ENCODE measurements around the gene NEK6.

NEK6 gene

DNA sequence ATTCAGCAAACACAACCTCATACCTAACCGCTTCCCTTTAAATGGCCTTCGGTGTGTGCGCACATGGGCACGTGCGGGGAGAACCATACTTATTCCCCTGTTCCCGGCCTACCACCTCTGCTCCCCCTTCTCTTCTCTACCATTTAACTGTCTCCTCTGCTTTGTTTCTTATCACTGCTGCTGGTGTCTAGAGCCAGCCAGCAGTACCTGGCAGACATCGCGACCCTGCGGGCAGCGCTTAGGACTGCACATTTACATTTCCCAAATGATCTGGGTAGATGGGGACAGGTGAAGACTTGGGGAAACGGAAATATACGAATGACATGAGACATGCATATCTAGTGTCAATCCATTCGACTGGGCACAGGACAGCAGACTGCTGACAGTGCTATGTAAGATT, 100.9 kb downstream of the NEK6 start:
- no peak for DNase-seq

- no peak for DNase-seq
Observed at GRCh38 chr9:124359426-124359825, 101.7 kb downstream of the NEK6 start.

GRCh38 chr9:124359855-124360678, 102.3 kb downstream of the NEK6 start:
- no peak for DNase-seq

DNA sequence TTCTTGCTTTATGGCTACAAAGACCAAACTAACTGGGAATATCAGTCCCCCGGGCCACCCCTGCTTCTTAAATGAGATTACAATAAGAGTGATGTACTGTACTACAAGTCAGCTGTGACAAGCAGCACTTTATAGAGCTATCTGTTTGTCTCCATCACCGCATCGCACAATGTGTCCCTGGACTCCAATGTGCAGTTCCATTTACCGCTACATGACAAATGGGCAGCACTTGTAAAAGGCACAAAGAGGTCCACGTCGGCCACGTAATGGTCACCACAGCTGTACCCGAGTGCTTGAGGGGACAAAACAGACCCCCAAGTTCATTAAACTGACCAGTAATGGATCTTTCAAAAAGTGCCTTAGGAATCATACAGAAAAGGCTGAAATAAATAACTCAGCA, 103.4 kb downstream of the NEK6 start:
- no peak for DNase-seq

DNA sequence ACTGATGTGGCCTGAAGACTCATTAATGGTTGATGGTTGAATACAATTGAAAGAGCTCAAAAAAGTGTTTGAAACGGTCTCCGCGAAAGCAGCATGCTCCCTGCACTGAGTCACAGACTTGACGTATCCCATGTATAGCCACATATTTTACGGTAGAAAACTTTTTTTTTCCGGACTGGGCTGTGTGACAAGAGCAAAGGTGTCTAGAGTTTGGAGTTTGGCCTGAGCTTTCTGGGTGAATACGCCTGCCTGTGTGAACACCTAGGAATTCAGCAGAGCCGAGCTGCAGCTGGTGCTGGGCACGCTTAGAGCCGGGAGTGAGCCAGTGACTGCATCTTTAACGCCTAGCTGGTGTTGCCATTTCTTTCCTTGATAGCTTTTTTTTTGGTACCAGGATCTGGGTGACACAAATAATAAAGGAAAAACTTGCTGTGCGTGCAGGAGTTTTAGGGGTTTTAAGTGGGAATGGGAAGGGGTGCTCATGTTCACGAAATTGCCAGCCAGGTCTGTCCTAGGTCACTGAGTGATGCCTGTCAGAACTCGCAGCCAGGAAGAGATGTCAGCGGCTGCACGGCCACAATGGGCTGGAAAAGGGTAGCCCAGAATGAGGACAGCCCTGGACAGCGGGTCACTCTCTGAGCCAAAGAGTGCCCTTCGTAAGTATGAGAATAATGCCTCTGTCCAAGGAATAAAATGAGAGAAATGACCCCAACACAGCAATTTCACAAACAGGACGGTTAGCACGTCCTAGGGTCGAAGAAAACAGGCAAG, 105.8 kb downstream of the NEK6 start:
- DNase-seq = no peak

- DNase-seq = no peak
Observed at GRCh38 chr9:124364141-124364540, 106.4 kb downstream of the NEK6 start.

DNA sequence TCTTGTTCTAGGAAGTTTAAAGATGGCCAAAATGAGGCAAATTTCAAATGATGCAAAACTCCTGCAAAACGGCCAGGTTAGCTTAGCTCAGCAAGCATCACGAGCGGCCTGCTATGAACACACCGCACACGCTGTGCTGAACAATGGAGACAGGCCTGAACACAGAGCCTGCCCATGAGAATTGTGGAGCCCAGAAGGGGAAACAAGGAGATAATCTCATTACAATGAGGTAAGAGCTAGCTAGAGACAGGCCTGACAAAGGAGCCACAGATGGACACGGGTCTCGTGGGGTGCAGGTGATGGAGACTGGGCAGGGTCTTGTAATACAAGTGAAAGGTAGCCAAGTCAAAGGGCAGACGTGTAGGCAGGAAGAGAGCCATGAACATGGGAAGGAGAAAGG, 107.3 kb downstream of the NEK6 start:
- no peak for DNase-seq

- no peak for DNase-seq
Observed at GRCh38 chr9:124366476-124367220, 108.9 kb downstream of the NEK6 start.

DNA sequence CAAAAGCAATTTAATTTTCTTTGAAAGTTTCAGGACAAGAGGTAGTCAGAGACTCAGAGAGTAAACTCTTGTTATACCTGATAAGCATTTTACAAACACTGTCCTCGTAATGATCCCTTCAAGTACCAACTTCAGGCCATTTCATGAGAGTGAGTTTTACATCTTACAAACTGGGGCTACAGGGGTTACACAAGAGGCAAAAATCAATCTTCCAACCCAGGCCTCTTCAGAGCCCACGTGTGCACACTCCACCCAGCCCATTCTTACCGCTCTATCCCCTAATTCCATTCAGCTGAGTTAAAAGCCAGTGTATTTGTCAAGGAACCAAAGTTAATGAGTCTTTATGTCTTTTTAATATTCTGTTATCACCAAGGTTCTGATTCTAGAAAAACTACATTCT, 110.9 kb downstream of the NEK6 start:
- no peak for DNase-seq

DNA sequence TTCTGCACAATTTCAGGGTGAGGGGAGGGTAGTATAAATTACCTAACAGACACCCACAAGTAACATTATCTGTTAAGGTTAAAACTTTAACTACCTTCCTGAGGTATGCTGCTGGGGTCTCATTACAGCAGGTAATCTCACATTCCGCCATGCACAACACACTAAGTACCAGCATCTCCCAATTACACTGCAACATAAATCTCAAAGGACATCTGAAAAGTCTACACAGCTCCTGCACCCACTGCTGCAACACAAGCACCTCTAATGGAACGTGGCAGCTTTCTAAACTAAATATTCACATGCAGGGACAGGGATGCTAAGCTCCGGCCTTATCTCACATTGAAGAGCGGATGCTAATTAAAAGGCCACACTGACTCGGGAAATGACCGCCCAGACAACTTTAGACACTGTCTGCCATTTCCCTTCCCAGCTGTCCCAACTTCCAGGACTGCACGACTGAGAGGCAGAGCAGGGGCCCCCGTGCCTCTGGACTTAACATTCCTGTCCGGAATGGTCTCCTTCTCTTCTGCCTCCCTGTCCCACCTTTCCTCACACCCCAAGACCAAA, 111.6 kb downstream of the NEK6 start:
- no peak for DNase-seq

- no peak for DNase-seq
Observed at GRCh38 chr9:124370896-124371582, 113.3 kb downstream of the NEK6 start.

DNA sequence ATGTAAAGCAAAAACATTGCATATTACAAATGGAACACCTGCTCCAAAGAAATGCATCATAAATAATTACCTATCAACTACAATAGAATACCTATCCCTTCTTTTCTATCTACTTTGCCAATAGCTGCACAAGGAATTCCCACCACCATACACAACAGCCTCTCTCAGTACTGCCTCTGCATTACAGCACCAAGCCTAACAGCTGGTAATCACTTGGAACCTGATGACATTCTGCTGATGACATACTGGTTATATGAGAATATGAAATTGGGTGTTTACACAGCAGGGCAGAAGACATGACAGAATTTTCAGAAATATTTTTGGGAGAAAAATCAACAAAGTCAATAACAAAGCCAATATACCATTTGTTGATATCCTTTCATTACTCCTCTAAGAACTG, 114.3 kb downstream of the NEK6 start:
- no peak for DNase-seq

GRCh38 chr9:124373386-124373785, 115.6 kb downstream of the NEK6 start:
- DNase-seq = no peak

DNA sequence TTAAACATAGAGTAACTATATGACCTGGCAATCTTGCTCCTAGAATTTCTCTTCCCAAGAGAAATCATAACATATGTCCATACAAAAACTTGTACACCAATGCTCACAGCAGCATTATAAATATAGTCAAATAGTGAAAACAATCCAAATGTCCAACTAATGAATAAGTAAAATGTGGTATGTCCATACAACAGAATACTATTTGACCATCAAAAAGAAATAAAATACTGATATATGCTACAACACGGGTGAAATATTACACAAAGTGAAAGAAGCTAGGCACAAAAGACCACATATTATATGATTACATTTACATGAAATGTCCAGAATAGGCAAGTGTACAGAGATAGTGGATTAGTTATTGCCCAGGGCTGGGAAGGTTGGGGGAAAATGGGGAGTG, 116.1 kb downstream of the NEK6 start:
- DNase-seq = no peak

DNA sequence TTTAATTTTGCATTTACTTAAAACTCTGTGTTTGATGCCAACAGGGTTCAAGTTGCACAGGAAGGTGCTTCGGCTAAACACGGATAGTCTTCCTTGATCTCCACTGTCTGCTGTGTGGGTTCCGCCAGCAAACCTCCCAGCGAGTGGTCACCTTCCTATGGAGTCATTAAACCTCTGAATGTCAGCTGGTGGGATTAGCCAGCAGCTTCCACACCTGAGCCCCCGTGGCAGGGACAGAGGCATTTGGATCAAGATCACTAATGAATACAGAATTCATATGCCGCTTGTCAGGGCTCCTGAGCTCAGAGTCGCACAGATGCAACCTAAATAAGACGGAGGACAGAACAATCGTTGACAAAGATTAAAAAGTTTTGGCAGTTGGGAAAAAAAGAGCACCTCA, 118.0 kb downstream of the NEK6 start:
- DNase-seq = no peak

GRCh38 chr9:124376329-124376728, 118.6 kb downstream of the NEK6 start:
- DNase-seq = no peak

DNA sequence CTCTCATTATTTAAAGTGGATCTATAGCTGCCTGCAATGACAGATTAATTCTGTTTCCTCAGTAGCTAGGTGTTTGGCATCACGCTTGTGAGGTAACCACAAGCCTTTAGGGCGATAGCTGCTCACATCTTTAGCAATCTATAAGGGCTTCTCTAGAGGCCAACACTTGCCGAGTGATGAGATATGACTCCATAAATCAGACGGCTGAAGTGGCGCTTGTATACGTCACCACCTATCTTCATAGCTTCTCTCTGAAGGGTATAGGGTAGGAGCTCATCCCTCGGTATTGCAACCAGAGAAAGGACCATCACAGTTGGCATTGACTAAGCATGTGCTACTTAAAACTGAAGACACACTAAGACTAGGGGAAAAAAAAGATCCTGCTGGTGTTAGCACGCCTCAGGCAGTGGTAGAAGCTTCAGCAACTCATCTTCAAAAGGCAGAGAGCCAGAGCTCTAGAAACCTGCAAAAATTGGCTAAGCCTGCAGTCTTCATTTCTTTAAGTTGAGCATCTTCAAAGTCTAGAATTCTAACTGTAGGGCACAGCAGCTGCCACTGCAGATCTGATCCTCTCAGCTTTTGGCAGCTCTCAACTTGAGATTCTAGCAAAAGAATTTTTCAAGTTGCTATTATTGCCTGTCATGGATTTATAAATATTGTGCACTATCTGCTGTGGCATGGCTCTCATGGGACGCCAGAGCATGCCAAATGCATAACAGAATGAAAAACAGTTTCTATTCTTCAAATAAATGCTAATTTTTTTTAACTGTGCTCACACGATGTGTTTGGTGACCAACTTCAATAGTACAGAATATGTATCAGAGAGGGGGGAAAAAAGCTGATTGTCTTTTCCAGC, 120.0 kb downstream of the NEK6 start:
- DNase-seq = no peak

DNA sequence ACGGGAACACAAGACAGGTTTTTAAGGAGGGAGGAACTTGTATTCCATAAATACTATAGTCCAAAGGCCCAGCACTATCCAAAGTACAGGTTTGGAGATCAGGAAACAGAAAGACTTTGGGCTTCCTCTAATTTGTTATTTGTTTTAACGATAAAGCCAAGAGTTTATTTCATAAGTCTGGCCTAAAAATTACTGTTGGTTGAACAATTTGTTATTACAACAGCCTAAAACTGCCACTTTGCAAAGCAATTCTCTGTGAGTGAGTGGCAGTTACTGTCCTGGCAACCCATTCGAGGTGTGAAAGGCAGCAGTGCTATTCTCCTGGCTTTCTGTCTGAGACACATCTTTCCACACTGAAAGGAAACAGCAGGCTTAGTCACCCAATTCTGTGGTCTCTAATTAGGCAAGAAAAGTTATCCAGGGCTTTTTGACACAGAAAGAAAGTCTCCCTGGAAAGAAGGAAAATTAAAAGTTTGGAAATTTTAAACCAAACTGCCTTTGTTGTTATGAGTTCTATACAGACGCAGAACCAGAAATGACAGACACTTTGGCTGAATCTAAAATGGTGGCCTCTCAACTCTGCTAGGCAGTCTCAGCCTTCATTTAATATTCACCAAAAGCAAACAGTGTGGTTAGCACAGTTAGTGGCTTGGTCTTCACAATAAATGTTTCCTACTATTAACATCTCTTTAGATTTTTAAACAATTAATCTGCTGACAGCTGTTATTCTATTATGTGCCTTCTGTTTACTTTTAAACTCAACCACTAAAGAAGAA, 123.6 kb downstream of the NEK6 start:
- DNase-seq = no peak

DNA sequence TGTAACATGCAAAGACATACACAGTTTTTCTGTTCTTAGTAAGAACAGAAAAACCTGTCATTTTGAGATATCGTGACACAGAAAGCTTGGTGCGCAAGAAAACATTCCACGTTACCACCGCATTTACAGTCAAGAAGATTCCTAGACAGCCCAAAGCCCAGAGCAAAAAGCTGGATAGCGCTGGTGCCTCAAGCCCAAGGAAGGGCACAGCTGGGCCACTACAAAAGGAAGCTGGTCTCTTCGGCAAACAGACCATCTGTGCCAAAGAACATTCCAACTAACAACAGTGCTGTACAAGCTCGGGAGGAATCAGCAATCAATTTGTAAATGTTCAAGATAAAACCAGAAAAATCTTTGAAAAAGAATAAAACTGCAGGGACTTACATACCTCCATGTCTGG, 126.5 kb downstream of the NEK6 start:
- DNase-seq = no peak

- no peak for DNase-seq
Observed at GRCh38 chr9:124384846-124385245, 127.1 kb downstream of the NEK6 start.

- no peak for DNase-seq
Observed at GRCh38 chr9:124385623-124386022, 127.9 kb downstream of the NEK6 start.
